GM12891 (cell line): ENCODE data around the gene THBS1.

Experiments
- POLR2A ChIP-seq: IDR thresholded peaks from 2 replicates; pipeline ENCODE4 v1.6.1; 2011; ENCODE audit warnings: low read depth, low read length, control low read depth
- SPI1 ChIP-seq: IDR thresholded peaks from 2 replicates; pipeline ENCODE4 v1.6.1; 2011; ENCODE audit warnings: low read depth, low read length, control low read depth
- TAF1 ChIP-seq: IDR thresholded peaks from 2 replicates; pipeline ENCODE4 v1.6.1; 2011; ENCODE audit warnings: low read depth, low read length, control low read depth

DNA sequence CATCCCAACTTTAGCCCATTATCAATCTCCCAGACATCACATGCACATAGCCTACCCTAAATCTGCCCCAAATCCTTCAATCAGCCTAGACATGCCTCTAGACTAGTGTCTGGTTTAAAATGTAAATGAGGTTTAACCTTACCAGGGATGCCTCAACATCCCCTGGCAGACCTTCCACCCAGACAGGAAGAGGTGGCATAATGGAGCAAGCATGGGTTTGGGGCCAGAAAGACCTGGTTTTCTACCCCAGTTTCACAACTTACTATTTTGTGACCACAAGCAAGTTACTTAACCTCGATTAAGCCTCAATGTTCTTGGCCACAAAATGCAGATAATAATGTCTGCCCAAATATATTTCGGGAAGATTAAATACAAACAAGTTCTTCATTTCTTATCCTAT is 28.3 kb upstream of the THBS1 start:
- no peak for TF ChIP-seq TAF1
- no peak for TF ChIP-seq SPI1
- no peak for TF ChIP-seq POLR2A
